PC-3 (cell line): ENCODE data around the gene SLC6A9. TPM values are rescaled to one million over a fixed set of nuclear protein-coding genes. Genes with fewer than 3 reads are reported as not detected.
A peak's percentile ranks its signal among the peaks of the same experiment; 100 is the strongest.

Experiments
- ATAC-seq: fragments of 200-7000 bp; cut with Tn5 transposase; 2 replicates; pipeline ENCODE4 v1.9.1; 2020; ENCODE audit warnings: mild to moderate bottlenecking, moderate library complexity
- BruUV-seq: library from RNA; stranded (reverse); fragments of 400-500 nt; replicated peaks from 2 replicates; lab custom pipeline; 2021; lab: Mats Ljungman, UMichigan
- CTCF ChIA-PET: fragments of 300-600 bp; sonication (Branson Sonifier 250); formaldehyde crosslinking; loops from one replicate; lab custom pipeline; 2022; ENCODE audit warnings: antibody characterized with exemption; lab: Charles Lee
- POLR2A ChIA-PET: fragments of 300-600 bp; sonication (Branson Sonifier 250); formaldehyde crosslinking; loops from one replicate; lab custom pipeline; 2022; ENCODE audit warnings: antibody characterized with exemption; ENCODE audit not compliant: unreplicated experiment; lab: Charles Lee
- DNase-seq: peaks from one replicate; pipeline ENCODE4 v3.0.0-alpha.2; 2015
- H2AFZ ChIP-seq: fragments of 300-600 bp; sonication (generic); 2 replicates; pipeline ENCODE4 v1.6.0; 2016; ENCODE audit warnings: antibody characterized with exemption, low read length
- H3F3A ChIP-seq: fragments of 300-600 bp; sonication (generic); one replicate; pipeline ENCODE4 v1.6.0; 2017; ENCODE audit warnings: antibody characterized with exemption, low read length, control low read depth, mild to moderate bottlenecking; ENCODE audit not compliant: unreplicated experiment
- H3K27ac ChIP-seq: fragments of 300-600 bp; sonication (generic); 2 replicates; pipeline ENCODE4 v1.5.1; 2016; ENCODE audit warnings: mild to moderate bottlenecking, low read length
- H3K27me3 ChIP-seq: fragments of 300-600 bp; sonication (generic); 2 replicates; pipeline ENCODE4 v1.6.1; 2016; ENCODE audit warnings: low read length, mixed read lengths
- H3K36me3 ChIP-seq: fragments of 300-600 bp; sonication (generic); 2 replicates; pipeline ENCODE4 v1.6.1; 2016; ENCODE audit warnings: low read depth, mixed run types, low read length, mixed read lengths
- H3K4me1 ChIP-seq: fragments of 300-600 bp; sonication (generic); 2 replicates; pipeline ENCODE4 v1.5.1; 2016; ENCODE audit warnings: low read length; ENCODE audit not compliant: insufficient read depth
- H3K4me2 ChIP-seq: fragments of 300-600 bp; sonication (generic); 2 replicates; pipeline ENCODE4 v1.6.0; 2016; ENCODE audit warnings: low read length
- H3K4me3 ChIP-seq: fragments of 300-600 bp; sonication (generic); 2 replicates; pipeline ENCODE4 v1.5.1; 2016; ENCODE audit warnings: mild to moderate bottlenecking, low read length, mixed read lengths
- H3K79me2 ChIP-seq: fragments of 300-600 bp; sonication (generic); 2 replicates; pipeline ENCODE4 v1.6.1; 2017; ENCODE audit warnings: low read length, mixed read lengths
- H3K9ac ChIP-seq: fragments of 300-600 bp; sonication (generic); 2 replicates; pipeline ENCODE4 v1.6.0; 2016; ENCODE audit warnings: mild to moderate bottlenecking, low read length
- H3K9me2 ChIP-seq: fragments of 300-600 bp; sonication (generic); replicated peaks from 2 replicates; pipeline ENCODE4 v1.6.1; 2016; ENCODE audit warnings: mixed run types, low read length, mixed read lengths
- H3K9me3 ChIP-seq: fragments of 300-600 bp; sonication (generic); 2 replicates; pipeline ENCODE4 v1.6.1; 2016; ENCODE audit warnings: low read length, mixed read lengths
- H4K20me1 ChIP-seq: fragments of 300-600 bp; sonication (generic); 2 replicates; pipeline ENCODE4 v1.6.1; 2016; ENCODE audit warnings: low read length, mixed read lengths
- CTCF ChIP-seq: fragments of 300-600 bp; sonication (generic); conservative IDR thresholded peaks from 2 replicates; pipeline ENCODE4 v1.5.1; 2017; ENCODE audit warnings: antibody characterized with exemption, low read depth, mild to moderate bottlenecking, low read length
- EZH2 ChIP-seq: fragments of 300-600 bp; sonication (generic); IDR thresholded peaks from one replicate; pipeline ENCODE4 v1.6.1; 2017; ENCODE audit warnings: antibody characterized with exemption, mild to moderate bottlenecking, low read length; ENCODE audit not compliant: unreplicated experiment
- EZH2phosphoT487 ChIP-seq: fragments of 300-600 bp; sonication (generic); IDR thresholded peaks from 2 replicates; pipeline ENCODE4 v1.6.1; 2018; ENCODE audit warnings: mild to moderate bottlenecking, antibody characterized with exemption, low read length, borderline replicate concordance
- intact Hi-C: fragments of 100-400 bp; cut with micrococcal nuclease; formaldehyde crosslinking; loops from 2 replicates; pipeline ENCODE4 v1.9.0; 2023
- total RNA-seq: library from RNA; depleted of rRNA; stranded (reverse); fragments of >200 nt; gene quantifications from 2 replicates; pipeline ENCODE4 v1.2.3, GENCODE V29; 2014

The SLC6A9 gene
- total RNA-seq, 1 experiment from 2014 or later, result 11.2 TPM

- no peaks in the 10 kb centered on the region for H3K9me3 ChIP-seq
- BruUV-seq, result no TSS peak
- no peaks in the 10 kb centered on the region for H3K9me2 ChIP-seq
- H3K4me2 ChIP-seq, result peak overlapping the region; percentile 89
- H2AFZ ChIP-seq, result no peak overlapping the region
- H3K79me2 ChIP-seq, result peaks cover 24% of the 10 kb centered on the region
- H4K20me1 ChIP-seq, result no peaks in the 10 kb centered on the region
- peak; percentile 94 for DNase-seq
- H3K4me3 ChIP-seq, result peak overlapping the region; percentile 56
- H3K9ac ChIP-seq, result peak overlapping the region; percentile 83
- H3K36me3 ChIP-seq, result no peaks in the 10 kb centered on the region
- CTCF ChIA-PET, result no interaction called here
- POLR2A ChIA-PET, result no interaction called here
- ATAC-seq, result peak; percentile 73
- peaks cover 3% of the 10 kb centered on the region for H3F3A ChIP-seq
- H3K27me3 ChIP-seq, result no peaks in the 10 kb centered on the region
- no peak for TF ChIP-seq EZH2phosphoT487
- TF ChIP-seq EZH2, result no peak
- no peak for TF ChIP-seq CTCF
- intact Hi-C loops, result loop anchor here (1.0 kb wide), 1 partner anchor 20 kb away; no protein-coding TSS in a partner anchor
- H3K27ac ChIP-seq, result peak overlapping the region; percentile 98
- H3K4me1 ChIP-seq, result peaks cover 58% of the 10 kb centered on the region
Observed at GRCh38 chr1:44024903-44025525, 6.2 kb downstream of the SLC6A9 start.

GRCh38 chr1:44024031-44024902 is 7.0 kb downstream of the SLC6A9 start:
- Histone ChIP-seq H3K9me2 (no peaks in the 10 kb centered on the region), H3K4me1 (peaks cover 53% of the 10 kb centered on the region), H2AFZ (no peak overlapping the region), H3K79me2 (peaks cover 20% of the 10 kb centered on the region), H3K4me2 (peak overlapping the region; percentile 89), H3F3A (peaks cover 3% of the 10 kb centered on the region), H3K36me3 (no peaks in the 10 kb centered on the region), H4K20me1 (no peaks in the 10 kb centered on the region), H3K27ac (peak overlapping the region; percentile 98), H3K9ac (peak overlapping the region; percentile 83), H3K27me3 (no peaks in the 10 kb centered on the region), H3K9me3 (no peaks in the 10 kb centered on the region), H3K4me3 (peak overlapping the region; percentile 56)
- ATAC-seq, result peak; percentile 24; the same call in 1 of the 2 replicates
- intact Hi-C loops, result no loop called here
- CTCF ChIA-PET, result no interaction called here
- DNase-seq, result no peak
- POLR2A ChIA-PET, result no interaction called here
- BruUV-seq, result no TSS peak
- TF ChIP-seq CTCF (no peak), EZH2 (no peak), EZH2phosphoT487 (no peak)
